22Rv1 (cell line): ENCODE results near the gene CHST13.

Source experiments
- CTCF ChIP-seq: fragments of 450-650 bp; IDR thresholded peaks from 2 replicates; pipeline ENCODE4 v1.5.1; 2017; ENCODE audit warnings: mild to moderate bottlenecking
- ZFX ChIP-seq: fragments of 450-650 bp; IDR thresholded peaks from 2 replicates; pipeline ENCODE4 v1.6.1; 2017; ENCODE audit warnings: antibody characterized with exemption, borderline replicate concordance

GRCh38 chr3:126480861-126481260 is 43.1 kb upstream of the CHST13 start:
- TF ChIP-seq CTCF (no peak), ZFX (no peak)
